ENCODE measurements around the gene INO80B. TPM values are rescaled to one million over a fixed set of nuclear protein-coding genes. Genes with fewer than 3 reads are reported as not detected.
A peak's percentile ranks its signal among the peaks of the same experiment; 100 is the strongest.
"Not testable (repeated sequence)": the region's sequence is repeated elsewhere in the genome, so short reads cannot be mapped to it uniquely, and the experiment has no call there.

The INO80B gene
- polyA plus RNA-seq, 3 donors, result 27.8 to 33.3 (median 31.7) TPM

GRCh38 chr2:74440378-74441169 lies 14.3 kb upstream of the INO80B start:
- DNase-seq (ENCODE audit: extremely low read depth in 1 of 11, low read depth in 9 of 11, low spot score in 4 of 11), result peak in 10 of 11 donors; percentile 74 to 93 (median 88)

- DNase-seq (ENCODE audit: extremely low read depth in 1 of 11, low read depth in 9 of 11, low spot score in 4 of 11), result no peak
Measured at GRCh38 chr2:74441170-74441689, 13.7 kb upstream of the INO80B start.

GRCh38 chr2:74441690-74442482 lies 13.0 kb upstream of the INO80B start, which contains the start of gene RTKN:
Gene RTKN (minus strand): TSS chr2:74441937. CDS start chr2:74441816, 121 bp downstream.
- DNase-seq (ENCODE audit: extremely low read depth in 1 of 11, low read depth in 9 of 11, low spot score in 4 of 11), result peak in 2 of 11 donors; percentile 47 to 67

GRCh38 chr2:74442483-74443297 lies 12.2 kb upstream of the INO80B start:
- DNase-seq (ENCODE audit: extremely low read depth in 1 of 11, low read depth in 9 of 11, low spot score in 4 of 11), result not testable (repeated sequence)

GRCh38 chr2:74444498-74445318 lies 10.2 kb upstream of the INO80B start:
- DNase-seq (ENCODE audit: extremely low read depth in 1 of 11, low read depth in 9 of 11, low spot score in 4 of 11), result no peak

GRCh38 chr2:74447230-74447999 lies 7.5 kb upstream of the INO80B start:
- DNase-seq (ENCODE audit: extremely low read depth in 1 of 11, low read depth in 9 of 11, low spot score in 4 of 11), result no peak

GRCh38 chr2:74448771-74449170 lies 6.1 kb upstream of the INO80B start:
- no peak for DNase-seq (ENCODE audit: extremely low read depth in 1 of 11, low read depth in 9 of 11, low spot score in 4 of 11)

GRCh38 chr2:74450570-74451190 lies 4.2 kb upstream of the INO80B start:
- DNase-seq (ENCODE audit: extremely low read depth in 1 of 11, low read depth in 9 of 11, low spot score in 4 of 11), result no peak

GRCh38 chr2:74457129-74457548 lies 2.3 kb downstream of the INO80B start:
- DNase-seq (ENCODE audit: extremely low read depth in 1 of 11, low read depth in 9 of 11, low spot score in 4 of 11), result peak in 1 of 11 donors; percentile 23

- peak in 2 of 11 donors; percentile 64 to 68 for DNase-seq (ENCODE audit: extremely low read depth in 1 of 11, low read depth in 9 of 11, low spot score in 4 of 11)
Measured at GRCh38 chr2:74457549-74458131, 2.8 kb downstream of the INO80B start.

GRCh38 chr2:74458132-74458937 lies 3.4 kb downstream of the INO80B start, which contains the start of gene WBP1:
Gene WBP1 (plus strand): TSS chr2:74458438. CDS start chr2:74458603, 165 bp downstream.
- peak; percentile 100 for DNase-seq (ENCODE audit: extremely low read depth in 1 of 11, low read depth in 9 of 11, low spot score in 4 of 11)

GRCh38 chr2:74458938-74459363 lies 4.1 kb downstream of the INO80B start:
- DNase-seq (ENCODE audit: extremely low read depth in 1 of 11, low read depth in 9 of 11, low spot score in 4 of 11), result no peak

- not testable (repeated sequence) for DNase-seq (ENCODE audit: extremely low read depth in 1 of 11, low read depth in 9 of 11, low spot score in 4 of 11)
Measured at GRCh38 chr2:74459503-74460118, 4.7 kb downstream of the INO80B start.

- DNase-seq (ENCODE audit: extremely low read depth in 1 of 11, low read depth in 9 of 11, low spot score in 4 of 11), result not testable (repeated sequence)
Measured at GRCh38 chr2:74460187-74460586, 5.3 kb downstream of the INO80B start.

Data from renal cortex interstitium (tissue), 11 donors.